Stimulated activated CD4-positive, alpha-beta T cell treated with anti-CD3 and anti-CD28 coated beads, TNF-alpha, amount 100 ng/mL, for 48 hours (primary cell): ENCODE measurements around the gene GNA15.
A peak's percentile ranks its signal among the peaks of the same experiment; 100 is the strongest.

Source experiments
- DNase-seq, 3 donors: peaks; one replicate each; pipeline ENCODE4 v3.0.0-alpha.2; 2020; ENCODE audit warnings: low read depth in 3 of 3

Gene GNA15

DNA sequence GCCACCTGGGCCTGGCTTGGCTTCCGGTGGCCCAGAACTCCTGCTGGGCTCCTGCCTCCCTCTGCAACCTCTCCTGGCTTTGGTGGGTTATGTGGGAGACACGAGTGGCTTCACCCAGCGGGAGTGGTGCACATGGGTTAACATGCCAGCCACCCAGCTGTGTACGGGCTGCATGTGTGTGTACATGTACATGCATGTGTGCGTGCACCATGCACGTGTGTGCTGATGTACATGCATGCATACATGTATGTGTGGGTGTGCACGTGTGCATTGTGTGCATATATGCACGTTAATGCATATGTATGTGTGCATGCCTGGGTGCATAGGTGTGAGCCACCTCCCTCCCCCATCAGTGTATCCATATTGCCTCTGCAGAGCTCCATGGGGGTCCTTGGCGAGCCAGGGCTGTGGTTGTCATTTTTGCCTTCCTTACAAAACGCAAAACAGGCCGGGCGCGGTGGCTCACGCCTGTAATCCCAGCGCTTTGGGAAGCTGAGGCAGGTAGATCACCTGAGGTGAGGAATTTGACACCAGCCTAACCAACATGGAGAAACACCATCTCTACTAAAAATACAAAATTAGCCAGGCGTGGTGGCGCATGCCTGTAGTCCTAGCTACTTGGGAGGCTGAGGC, 29.2 kb upstream of the GNA15 start:
- DNase-seq, result no peak

- no peak for DNase-seq
Measured at GRCh38 chr19:3107658-3108057, 28.2 kb upstream of the GNA15 start.

- DNase-seq, result peak; percentile 41 to 56 (median 43)
Measured at GRCh38 chr19:3108775-3109174, 27.1 kb upstream of the GNA15 start.

- no peak for DNase-seq
Measured at GRCh38 chr19:3109491-3109890, 26.3 kb upstream of the GNA15 start.

DNA sequence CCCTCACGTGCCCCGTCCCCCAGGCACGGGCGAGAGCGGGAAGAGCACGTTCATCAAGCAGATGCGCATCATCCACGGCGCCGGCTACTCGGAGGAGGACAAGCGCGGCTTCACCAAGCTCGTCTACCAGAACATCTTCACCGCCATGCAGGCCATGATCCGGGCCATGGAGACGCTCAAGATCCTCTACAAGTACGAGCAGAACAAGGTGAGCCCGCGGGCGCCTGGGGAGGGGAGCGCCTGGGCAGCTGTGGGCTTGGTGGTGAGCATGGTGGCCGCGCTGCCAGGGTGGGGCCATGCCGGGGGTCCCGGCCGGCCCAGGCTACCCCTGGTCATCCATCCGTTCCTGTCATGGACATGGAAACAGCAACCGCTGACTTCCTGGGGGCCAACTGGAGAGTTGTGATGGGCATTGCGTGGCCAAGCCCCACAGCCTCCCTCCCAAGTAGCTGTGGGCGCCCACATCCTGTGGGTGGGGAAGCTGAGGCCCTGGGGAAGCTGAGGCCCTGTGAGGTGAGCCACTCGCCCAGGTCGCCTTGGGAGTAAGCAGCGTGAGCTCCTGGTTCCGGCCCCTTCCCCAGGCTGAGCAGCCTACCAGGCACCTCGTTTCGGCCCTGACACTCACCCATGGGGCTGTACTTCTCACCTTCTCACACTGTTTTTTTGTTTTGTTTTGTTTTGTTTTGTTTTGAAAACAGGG, 25.6 kb upstream of the GNA15 start:
- no peak for DNase-seq

DNA sequence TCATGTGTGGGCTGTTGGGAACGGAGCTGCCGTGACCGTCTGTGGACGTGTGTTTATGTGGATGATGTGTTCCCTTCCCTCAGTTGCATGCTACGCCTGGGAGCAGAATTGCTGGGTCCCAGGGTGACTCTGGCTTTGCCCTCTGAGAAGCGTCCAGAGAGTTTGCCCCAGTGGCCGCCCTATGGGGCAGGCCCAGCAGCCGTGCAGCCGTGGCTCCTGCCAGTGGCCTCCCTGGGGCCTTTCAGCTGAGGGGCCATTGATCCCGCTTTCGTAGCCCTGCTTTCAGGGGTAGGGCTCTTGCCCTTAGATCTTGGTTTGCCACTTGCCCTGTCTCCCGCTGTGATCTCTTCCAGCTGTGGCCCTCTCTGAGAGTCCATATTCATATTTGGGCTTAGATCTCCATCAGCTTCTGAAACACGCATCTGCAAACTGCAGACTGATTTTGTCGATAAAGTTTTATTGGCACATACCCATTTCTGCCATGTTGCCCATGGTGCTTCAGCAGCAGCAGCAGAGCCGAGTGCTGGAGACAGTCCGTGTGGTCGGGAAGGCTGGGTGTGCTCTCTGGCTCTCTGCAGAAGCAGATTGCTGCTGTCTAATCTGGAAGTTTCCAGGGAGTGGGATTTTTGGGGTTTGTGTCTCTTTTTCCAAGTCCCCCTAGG, 24.1 kb upstream of the GNA15 start:
- no peak for DNase-seq

DNA sequence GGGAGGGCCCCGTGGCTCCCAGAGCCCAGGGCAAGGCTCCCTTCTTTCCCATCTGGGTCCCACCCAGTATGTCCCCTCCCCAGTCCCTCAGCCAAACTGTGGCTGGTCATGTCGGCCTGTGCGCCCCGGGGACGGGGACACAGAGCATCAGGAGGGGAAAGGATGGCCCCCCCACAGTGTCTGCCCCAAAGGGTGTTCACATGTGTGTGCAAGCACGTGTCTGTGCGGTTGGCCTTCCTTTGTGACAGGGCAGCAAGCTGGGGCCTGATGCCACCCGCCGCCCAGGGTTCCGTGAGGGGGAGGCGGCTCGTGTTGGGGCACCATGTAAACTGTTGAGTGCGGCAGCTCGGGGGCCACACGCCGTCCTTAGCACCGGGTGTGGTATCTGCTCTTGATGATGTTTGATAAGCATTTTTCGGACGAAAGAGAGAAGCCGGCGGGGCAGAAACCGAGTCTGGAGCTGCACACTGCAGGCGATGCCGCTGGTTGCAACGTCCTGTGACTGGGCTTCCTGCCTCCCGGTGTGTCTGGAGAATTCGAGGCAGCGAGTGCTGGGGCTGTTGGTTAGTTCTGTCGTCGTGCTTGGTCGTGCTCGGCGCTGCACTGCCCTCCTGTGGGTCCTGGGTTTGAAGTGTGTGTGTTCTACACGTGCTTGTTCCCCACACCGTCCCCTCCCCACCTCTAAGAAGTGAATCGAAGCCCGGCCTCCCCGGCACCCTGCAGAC, 23.3 kb upstream of the GNA15 start:
- DNase-seq, result no peak

DNA sequence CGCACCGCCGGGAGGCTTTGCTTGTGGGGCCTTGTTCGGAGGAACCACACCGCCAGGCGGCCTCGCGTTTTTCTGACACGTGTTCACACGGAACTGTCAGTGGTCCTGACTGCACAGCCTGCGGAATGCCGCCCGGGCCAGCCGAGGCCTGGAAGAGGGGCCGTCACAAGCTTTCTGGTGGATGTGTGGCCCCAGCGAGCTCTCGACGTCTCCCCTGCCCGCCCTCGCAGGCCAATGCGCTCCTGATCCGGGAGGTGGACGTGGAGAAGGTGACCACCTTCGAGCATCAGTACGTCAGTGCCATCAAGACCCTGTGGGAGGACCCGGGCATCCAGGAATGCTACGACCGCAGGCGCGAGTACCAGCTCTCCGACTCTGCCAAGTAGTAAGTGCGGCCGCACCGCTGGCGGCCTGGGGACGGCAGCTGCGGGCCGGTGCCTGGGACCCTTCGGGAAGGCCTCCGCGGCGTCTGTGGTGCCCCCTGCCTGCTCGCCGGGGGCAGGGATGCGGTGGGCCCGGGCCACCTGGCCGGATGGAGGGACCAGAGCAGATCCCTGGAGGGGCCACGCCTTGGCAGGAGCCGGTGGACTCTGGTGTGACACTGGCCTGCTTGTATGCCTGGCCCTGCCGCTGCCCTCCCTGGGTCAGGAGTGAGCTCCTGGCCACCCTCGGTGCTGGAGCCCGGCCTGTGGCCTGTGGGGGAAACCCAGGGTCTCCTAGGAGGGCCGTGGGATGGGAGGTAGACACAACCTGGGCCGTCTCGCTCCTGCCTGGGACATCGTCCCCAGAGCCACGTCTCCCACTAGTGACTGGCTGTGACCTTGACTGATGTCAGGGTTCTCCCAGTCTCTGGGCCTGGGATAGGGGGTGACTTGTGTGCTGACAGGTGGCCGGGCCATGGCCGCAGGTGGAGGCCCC, 22.5 kb upstream of the GNA15 start:
- no peak for DNase-seq

DNA sequence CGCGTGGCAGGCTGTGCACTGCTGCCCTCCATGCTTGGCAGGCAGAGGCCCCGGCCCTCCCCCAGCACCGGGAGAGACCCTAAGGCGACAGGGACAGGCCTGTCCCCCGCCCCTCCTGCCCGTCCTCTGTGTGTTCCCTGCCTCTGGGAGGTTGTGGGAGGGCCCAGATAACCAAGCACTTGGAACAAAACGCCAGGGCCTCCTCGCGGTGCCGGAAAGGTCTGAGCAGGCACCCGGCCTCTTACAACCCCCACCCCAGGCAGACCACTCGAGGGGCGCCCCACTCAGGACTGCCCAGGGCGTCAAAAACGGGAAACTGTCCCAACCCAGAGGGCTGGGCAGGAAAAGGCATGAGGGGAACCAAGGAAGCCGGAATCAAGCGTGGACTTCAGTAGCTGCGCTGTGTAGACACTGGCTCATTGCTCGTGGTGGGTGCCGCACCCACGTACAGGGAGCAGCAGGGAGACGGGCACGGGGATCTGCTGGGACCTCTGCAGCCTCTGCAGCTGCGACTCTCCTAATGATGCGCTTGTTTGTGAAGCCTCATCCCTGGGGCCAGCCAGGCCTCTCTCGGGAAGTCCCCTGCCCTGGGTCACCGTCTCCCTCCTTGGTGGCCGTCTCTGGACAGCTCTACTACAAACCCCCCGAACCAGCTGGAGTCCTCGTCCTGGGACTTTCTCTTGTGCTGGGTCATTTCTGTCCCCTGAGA, 21.7 kb upstream of the GNA15 start:
- DNase-seq, result no peak

- DNase-seq, result no peak
Measured at GRCh38 chr19:3114811-3115210, 21.0 kb upstream of the GNA15 start.

- DNase-seq, result no peak
Measured at GRCh38 chr19:3115411-3115810, 20.4 kb upstream of the GNA15 start.

DNA sequence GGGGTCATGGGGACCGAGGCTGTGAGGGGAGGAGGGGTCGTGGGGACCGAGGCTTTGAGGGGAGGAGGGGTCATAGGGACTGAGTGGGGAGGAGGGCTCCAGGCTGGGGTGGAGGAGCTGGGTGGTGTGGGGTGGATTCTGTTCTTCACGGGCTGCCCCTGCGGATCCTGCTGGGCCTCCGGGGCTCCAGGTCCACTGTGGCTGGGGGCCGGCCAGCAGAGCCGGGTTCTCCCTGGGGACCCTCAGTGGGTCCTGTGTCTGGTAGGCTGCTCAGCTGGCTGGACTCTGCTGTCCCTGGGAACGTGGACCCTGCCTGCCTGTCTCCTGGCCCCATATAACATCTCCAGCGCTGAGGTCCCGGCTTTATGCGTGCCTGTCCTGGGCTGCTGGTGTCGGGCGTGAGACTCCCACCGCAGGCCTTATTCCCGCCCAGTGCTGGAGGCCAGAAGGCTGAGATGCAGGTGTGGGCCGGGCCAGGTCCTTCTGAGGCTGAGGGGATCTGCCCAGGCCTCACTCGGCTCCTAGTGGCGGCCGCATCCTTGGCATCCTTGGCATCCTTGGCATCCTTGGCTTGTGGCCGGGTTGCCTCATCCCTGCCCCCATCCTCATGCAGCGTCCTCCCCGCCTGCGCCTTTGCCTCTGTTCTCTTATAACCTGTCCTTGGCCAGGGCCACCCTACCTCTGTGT, 19.8 kb upstream of the GNA15 start:
- no peak for DNase-seq

DNA sequence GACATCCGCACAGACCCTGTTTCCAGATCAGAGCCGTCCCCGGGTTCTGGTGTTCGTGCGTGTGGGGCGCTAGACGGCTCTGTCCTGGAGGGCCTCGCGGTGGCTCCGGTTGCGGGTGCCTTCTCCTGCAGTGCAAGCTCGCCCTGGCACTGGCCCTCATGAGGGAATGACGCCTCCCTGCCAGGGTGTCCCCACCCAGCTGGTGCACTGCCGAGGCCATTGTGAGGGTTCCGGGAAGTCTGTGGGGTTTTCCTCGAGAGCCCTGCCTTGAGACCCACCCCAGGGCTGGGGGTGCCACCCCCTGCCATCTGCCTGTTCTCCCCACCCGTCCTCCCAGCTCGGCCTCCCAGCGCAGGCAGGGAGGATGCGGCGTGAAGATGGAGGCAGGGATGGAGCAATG, 19.2 kb upstream of the GNA15 start:
- no peak for DNase-seq

DNA sequence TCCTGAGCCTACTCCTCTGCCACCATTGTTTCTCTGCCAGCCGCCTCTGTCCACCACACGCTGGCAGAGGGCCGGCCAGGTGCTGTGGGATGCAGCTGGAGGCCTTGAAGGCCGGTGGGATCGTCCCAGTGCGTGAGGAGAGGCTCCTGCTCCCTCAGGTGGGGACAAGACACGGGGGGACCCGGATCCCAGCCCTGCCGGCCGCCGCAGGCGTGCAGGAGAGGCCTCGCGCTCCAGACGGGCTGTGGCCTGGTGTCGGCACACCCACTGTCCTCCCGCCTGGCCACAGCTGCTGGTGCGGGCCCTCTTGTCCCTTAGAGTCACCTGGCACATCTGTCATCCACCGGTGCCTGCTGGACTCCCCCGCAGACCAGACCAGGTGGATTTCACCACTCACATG, 18.1 kb upstream of the GNA15 start:
- DNase-seq, result no peak

DNA sequence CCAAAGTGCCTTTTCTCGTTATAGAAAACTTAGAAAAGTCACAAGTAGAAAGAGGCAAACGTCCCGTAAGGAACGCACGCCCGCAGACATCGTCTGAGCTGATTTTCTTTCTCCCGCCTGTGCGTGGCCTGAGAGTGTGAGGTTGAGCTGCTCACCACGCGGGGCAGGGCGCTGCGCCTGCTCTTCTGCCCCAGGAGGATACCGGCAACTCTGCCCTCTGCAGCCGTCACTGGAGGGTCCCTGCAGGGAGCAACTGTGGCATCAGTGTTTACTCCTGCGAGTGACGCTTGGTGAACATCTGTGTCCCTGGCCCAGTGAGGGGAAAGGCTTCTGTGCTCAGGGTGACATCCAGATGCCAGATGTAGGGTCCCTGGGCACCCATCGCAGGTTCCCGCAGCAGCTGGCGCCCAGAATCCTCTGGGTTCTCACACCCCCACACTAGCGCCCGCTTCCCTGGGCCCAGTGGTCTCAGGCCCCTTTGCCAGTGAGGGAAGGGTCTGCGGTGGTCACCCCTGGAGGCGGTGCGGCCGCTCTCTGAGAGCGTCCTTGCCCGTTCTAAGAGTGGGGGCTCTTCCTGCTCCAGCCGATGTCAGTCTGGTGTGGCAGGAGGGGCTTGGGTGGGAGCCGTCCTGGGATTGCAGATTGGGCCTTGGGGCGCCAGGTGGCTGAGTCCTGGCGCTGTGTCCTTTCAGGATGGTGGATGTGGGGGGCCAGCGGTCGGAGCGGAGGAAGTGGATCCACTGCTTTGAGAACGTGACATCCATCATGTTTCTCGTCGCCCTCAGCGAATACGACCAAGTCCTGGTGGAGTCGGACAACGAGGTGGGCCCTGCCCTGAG, 17.4 kb upstream of the GNA15 start:
- no peak for DNase-seq

GRCh38 chr19:3119071-3119595, 16.7 kb upstream of the GNA15 start:
- DNase-seq, result no peak

GRCh38 chr19:3119693-3120380, 16.0 kb upstream of the GNA15 start:
- no peak for DNase-seq

GRCh38 chr19:3120611-3121276, 15.1 kb upstream of the GNA15 start:
- DNase-seq, result no peak
